Measurements from ENCODE around the gene ALK.

DNA sequence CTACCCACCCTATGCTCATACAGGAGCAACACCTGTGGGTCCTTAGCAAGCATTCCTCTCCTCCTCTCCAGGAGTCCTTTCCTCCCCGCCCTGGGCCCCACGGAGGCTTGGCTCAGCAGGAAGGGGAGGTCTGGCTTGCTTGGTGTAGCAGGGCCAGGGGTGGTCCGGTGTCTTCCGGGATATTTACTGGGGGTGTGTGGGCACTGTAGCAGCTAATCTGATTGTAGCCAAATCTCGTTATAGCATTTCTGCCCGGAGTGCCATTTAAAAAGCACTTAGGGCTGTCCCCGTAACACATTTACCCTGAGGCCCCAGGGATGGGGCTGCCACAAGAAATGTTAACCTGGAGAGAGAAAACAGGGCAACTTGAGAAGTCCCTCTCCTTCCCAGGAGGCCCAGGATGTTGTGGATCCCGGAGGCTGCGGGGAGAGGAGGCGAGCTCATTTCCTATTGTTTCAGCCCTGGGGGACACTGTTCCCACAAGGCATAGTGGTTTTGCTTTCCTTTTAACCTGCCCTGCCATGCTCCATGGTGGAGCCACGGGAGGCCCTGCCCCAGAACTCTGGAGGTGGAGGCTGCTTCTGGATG, 671.6 kb downstream of the ALK start:
- TF ChIP-seq, protein P1, sequence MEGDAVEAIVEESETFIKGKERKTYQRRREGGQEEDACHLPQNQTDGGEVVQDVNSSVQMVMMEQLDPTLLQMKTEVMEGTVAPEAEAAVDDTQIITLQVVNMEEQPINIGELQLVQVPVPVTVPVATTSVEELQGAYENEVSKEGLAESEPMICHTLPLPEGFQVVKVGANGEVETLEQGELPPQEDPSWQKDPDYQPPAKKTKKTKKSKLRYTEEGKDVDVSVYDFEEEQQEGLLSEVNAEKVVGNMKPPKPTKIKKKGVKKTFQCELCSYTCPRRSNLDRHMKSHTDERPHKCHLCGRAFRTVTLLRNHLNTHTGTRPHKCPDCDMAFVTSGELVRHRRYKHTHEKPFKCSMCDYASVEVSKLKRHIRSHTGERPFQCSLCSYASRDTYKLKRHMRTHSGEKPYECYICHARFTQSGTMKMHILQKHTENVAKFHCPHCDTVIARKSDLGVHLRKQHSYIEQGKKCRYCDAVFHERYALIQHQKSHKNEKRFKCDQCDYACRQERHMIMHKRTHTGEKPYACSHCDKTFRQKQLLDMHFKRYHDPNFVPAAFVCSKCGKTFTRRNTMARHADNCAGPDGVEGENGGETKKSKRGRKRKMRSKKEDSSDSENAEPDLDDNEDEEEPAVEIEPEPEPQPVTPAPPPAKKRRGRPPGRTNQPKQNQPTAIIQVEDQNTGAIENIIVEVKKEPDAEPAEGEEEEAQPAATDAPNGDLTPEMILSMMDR (IDR thresholded peaks at IDR 0.05), result no peak
- TF ChIP-seq POLR2A (IDR thresholded peaks at IDR 0.05), result no peak
